K562 (cell line): ENCODE measurements around the gene HLA-B. TPM values are rescaled to one million over a fixed set of nuclear protein-coding genes. Genes with fewer than 3 reads are reported as not detected.
A peak's percentile ranks its signal among the peaks of the same experiment; 100 is the strongest.

Experiments
- CBFA2T2 ChIP-seq: fragments of 450-650 bp; conservative IDR thresholded peaks from 2 replicates; pipeline ENCODE4 v1.6.1; 2017; ENCODE audit warnings: mild to moderate bottlenecking
- GATA2 ChIP-seq: sonication (generic); formaldehyde crosslinking; IDR thresholded peaks from 2 replicates; pipeline ENCODE4 v1.4.0; 2020; ENCODE audit warnings: mild to moderate bottlenecking, missing genetic modification reagents
- HDAC1 ChIP-seq, 2 experiments: fragments of 450-650 bp; IDR thresholded peaks; 2 replicates each; pipeline ENCODE4 v1.6.1; 2016 to 2017; ENCODE audit warnings: inconsistent platforms in 1 of 2, mild to moderate bottlenecking in 1 of 2, moderate library complexity in 1 of 2
- HDAC2 ChIP-seq: fragments of 450-650 bp; IDR thresholded peaks from 2 replicates; pipeline ENCODE4 v1.6.1; 2016; ENCODE audit warnings: mild to moderate bottlenecking
- KLF16 ChIP-seq: IDR thresholded peaks from 2 replicates; pipeline ENCODE4 v1.6.1; 2016; ENCODE audit warnings: antibody characterized with exemption
- MTA1 ChIP-seq: fragments of 450-650 bp; IDR thresholded peaks from 2 replicates; pipeline ENCODE4 v1.6.1; 2017; ENCODE audit warnings: borderline replicate concordance
- POLR2AphosphoS5 ChIP-seq: IDR thresholded peaks from 2 replicates; pipeline ENCODE4 v1.6.1; 2011; ENCODE audit warnings: mild to moderate bottlenecking, low read depth, low read length, moderate library complexity; ENCODE audit not compliant: control insufficient read depth, insufficient read depth
- POU5F1 ChIP-seq: fragments of 150-350 bp; IDR thresholded peaks from 2 replicates; pipeline ENCODE4 v1.6.1; 2014; ENCODE audit warnings: borderline replicate concordance, low read length, low read depth, mild to moderate bottlenecking; ENCODE audit not compliant: partially characterized antibody
- RCOR1 ChIP-seq, 2 experiments: IDR thresholded peaks; 2 replicates each; pipeline ENCODE4 v1.6.1; 2012; ENCODE audit warnings: low read depth in 2 of 2, low read length in 2 of 2, borderline replicate concordance in 1 of 2, improper control_type of control experiment in 1 of 2
- RNF2 ChIP-seq: sonication (generic); IDR thresholded peaks from 2 replicates; pipeline ENCODE4 v1.6.1; 2016
- SMARCE1 ChIP-seq: fragments of 450-650 bp; IDR thresholded peaks from 2 replicates; pipeline ENCODE4 v1.7.1; 2016; ENCODE audit warnings: mild to moderate bottlenecking
- SPI1 ChIP-seq: IDR thresholded peaks from 2 replicates; pipeline ENCODE4 v1.6.1; 2011; ENCODE audit warnings: low read depth, low read length, control low read depth, borderline replicate concordance
- SREBF2 ChIP-seq: sonication (generic); formaldehyde crosslinking; IDR thresholded peaks from 2 replicates; pipeline ENCODE4 v1.4.0; 2020; ENCODE audit warnings: mild to moderate bottlenecking, missing genetic modification reagents
- STAG1 ChIP-seq: sonication (generic); formaldehyde crosslinking; IDR thresholded peaks from 2 replicates; pipeline ENCODE4 v1.5.0; 2020; ENCODE audit warnings: missing genetic modification reagents, borderline replicate concordance
- ZNF316 ChIP-seq: fragments of 450-650 bp; IDR thresholded peaks from 2 replicates; pipeline ENCODE4 v1.6.1; 2016
- polyA plus RNA-seq, 8 experiments: library from polyadenylated mRNA; depleted of rRNA in 4 of 8; stranded (reverse) in 5 of 8; unstranded in 3 of 8; fragments of >200 nt; fragmentation: Nextera tagmentation in 2 of 8; fragmentation: Illumina TruSeq in 1 of 8; extraction: Ambion mirVana in 2 of 8; extraction: Trizol in 1 of 8; gene quantifications; 2 replicates each; pipeline versions ENCODE4 v1.2.1 to v1.2.3, GENCODE V29; 2011 to 2014; ENCODE audit warnings: inconsistent platforms in 1 of 8, missing spikeins in 1 of 8
- total RNA-seq, 7 experiments: library from RNA; depleted of rRNA in 6 of 7; stranded (reverse); fragments of >200 nt in 6 of 7; fragmentation: Illumina TruSeq in 2 of 7; extraction: Trizol in 2 of 7; gene quantifications; 2 replicates each; pipeline versions ENCODE4 v1.2.1 to v1.2.3, GENCODE V29; 2011 to 2021; ENCODE audit warnings: low replicate concordance in 1 of 7
- TF ChIP-seq, protein P1 (sequence below): fragments of 450-650 bp; IDR thresholded peaks from 2 replicates; pipeline ENCODE4 v1.6.1; 2018; ENCODE audit not compliant: partially characterized antibody
- TF ChIP-seq, protein P2 (sequence below): sonication (generic); formaldehyde crosslinking; IDR thresholded peaks from 2 replicates; pipeline ENCODE4 v1.9.0; 2022; ENCODE audit warnings: mild to moderate bottlenecking, missing genetic modification reagents
- TF ChIP-seq, protein P3 (sequence below): fragments of 200-800 bp; sonication (Bioruptor generic); IDR thresholded peaks from 2 replicates; pipeline ENCODE4 v1.6.1; 2017; ENCODE audit warnings: missing genetic modification characterization, missing compliant biosample characterization
- TF ChIP-seq, protein P4 (sequence below): IDR thresholded peaks from 3 replicates; pipeline ENCODE4 v1.6.1; 2011; ENCODE audit warnings: borderline replicate concordance, mild to moderate bottlenecking, moderate library complexity; ENCODE audit not compliant: insufficient read length; ENCODE audit errors: extremely low read depth

The HLA-B gene
- total and polyA plus RNA-seq, 9 of the 15 experiments (the other 6 are each of a cell fraction or from before 2014, with no cell fraction given): 0.07 to 9.7 (median 0.65) TPM; not detected in 2

DNA sequence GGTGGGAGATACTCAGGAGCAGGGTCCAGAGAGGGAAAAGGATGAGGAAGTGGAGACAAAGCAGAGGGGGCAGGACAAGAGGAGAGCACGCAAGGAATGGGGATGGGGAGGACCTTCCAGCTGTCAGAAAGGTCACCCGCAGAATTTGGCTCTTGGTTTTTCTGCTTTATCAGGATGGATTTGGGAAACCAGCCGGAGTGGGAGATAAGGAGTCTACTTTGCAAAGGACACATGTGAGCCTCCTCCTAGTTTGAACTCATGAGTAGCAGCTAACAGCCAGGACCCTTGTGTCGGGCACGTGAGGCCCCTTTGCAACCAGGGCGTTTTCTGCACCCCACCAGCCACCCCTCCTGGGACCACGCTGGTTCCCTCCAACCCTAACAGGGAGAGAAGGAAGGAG, 38.9 kb upstream of the HLA-B start (continued):
- TF ChIP-seq SMARCE1: 0 out of 2 replicates have a peak, but pooled peaks have one; percentile 22
- TF ChIP-seq POU5F1: no peak
- peak; percentile 52; the same call in 1 of the 2 replicates for TF ChIP-seq HDAC2
- TF ChIP-seq, protein P1, sequence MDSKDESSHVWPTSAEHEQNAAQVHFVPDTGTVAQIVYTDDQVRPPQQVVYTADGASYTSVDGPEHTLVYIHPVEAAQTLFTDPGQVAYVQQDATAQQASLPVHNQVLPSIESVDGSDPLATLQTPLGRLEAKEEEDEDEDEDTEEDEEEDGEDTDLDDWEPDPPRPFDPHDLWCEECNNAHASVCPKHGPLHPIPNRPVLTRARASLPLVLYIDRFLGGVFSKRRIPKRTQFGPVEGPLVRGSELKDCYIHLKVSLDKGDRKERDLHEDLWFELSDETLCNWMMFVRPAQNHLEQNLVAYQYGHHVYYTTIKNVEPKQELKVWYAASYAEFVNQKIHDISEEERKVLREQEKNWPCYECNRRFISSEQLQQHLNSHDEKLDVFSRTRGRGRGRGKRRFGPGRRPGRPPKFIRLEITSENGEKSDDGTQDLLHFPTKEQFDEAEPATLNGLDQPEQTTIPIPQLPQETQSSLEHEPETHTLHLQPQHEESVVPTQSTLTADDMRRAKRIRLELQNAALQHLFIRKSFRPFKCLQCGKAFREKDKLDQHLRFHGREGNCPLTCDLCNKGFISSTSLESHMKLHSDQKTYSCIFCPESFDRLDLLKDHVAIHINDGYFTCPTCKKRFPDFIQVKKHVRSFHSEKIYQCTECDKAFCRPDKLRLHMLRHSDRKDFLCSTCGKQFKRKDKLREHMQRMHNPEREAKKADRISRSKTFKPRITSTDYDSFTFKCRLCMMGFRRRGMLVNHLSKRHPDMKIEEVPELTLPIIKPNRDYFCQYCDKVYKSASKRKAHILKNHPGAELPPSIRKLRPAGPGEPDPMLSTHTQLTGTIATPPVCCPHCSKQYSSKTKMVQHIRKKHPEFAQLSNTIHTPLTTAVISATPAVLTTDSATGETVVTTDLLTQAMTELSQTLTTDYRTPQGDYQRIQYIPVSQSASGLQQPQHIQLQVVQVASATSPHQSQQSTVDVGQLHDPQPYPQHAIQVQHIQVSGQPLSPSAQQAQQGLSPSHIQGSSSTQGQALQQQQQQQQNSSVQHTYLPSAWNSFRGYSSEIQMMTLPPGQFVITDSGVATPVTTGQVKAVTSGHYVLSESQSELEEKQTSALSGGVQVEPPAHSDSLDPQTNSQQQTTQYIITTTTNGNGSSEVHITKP: peak; percentile 64
- 0 out of 2 replicates have a peak, but pooled peaks have one; percentile 42 for TF ChIP-seq POLR2AphosphoS5
- TF ChIP-seq SREBF2: no peak
- TF ChIP-seq ZNF316: no peak
- peak; percentile 67; the same call in 1 of the 2 replicates for TF ChIP-seq SPI1
- TF ChIP-seq, protein P2, sequence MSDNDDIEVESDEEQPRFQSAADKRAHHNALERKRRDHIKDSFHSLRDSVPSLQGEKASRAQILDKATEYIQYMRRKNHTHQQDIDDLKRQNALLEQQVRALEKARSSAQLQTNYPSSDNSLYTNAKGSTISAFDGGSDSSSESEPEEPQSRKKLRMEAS (CRISPR knock-in tag): 0 out of 2 replicates have a peak, but pooled peaks have one; percentile 26
- TF ChIP-seq, protein P3, sequence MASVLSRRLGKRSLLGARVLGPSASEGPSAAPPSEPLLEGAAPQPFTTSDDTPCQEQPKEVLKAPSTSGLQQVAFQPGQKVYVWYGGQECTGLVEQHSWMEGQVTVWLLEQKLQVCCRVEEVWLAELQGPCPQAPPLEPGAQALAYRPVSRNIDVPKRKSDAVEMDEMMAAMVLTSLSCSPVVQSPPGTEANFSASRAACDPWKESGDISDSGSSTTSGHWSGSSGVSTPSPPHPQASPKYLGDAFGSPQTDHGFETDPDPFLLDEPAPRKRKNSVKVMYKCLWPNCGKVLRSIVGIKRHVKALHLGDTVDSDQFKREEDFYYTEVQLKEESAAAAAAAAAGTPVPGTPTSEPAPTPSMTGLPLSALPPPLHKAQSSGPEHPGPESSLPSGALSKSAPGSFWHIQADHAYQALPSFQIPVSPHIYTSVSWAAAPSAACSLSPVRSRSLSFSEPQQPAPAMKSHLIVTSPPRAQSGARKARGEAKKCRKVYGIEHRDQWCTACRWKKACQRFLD (CRISPR knock-in tag): 0 out of 2 replicates have a peak, but pooled peaks have one; percentile 29
- peak; percentile 67 for TF ChIP-seq CBFA2T2
- 0 out of 2 replicates have a peak, but pooled peaks have one; percentile 29 for TF ChIP-seq STAG1 (CRISPR knock-in tag)
- TF ChIP-seq, protein P4, sequence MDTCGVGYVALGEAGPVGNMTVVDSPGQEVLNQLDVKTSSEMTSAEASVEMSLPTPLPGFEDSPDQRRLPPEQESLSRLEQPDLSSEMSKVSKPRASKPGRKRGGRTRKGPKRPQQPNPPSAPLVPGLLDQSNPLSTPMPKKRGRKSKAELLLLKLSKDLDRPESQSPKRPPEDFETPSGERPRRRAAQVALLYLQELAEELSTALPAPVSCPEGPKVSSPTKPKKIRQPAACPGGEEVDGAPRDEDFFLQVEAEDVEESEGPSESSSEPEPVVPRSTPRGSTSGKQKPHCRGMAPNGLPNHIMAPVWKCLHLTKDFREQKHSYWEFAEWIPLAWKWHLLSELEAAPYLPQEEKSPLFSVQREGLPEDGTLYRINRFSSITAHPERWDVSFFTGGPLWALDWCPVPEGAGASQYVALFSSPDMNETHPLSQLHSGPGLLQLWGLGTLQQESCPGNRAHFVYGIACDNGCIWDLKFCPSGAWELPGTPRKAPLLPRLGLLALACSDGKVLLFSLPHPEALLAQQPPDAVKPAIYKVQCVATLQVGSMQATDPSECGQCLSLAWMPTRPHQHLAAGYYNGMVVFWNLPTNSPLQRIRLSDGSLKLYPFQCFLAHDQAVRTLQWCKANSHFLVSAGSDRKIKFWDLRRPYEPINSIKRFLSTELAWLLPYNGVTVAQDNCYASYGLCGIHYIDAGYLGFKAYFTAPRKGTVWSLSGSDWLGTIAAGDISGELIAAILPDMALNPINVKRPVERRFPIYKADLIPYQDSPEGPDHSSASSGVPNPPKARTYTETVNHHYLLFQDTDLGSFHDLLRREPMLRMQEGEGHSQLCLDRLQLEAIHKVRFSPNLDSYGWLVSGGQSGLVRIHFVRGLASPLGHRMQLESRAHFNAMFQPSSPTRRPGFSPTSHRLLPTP: no peak
- no peak for TF ChIP-seq MTA1
- TF ChIP-seq RNF2: 0 out of 2 replicates have a peak, but pooled peaks have one; percentile 16
- 0 out of 2 replicates have a peak, but pooled peaks have one; percentile 33 for TF ChIP-seq GATA2 (CRISPR knock-in tag)
- TF ChIP-seq HDAC1 (IDR thresholded peaks at IDR 0.05): peak in 1 of 2 experiments; percentile 67; a peak in 1 of 4 replicates
- peak; percentile 66 for TF ChIP-seq KLF16
- TF ChIP-seq RCOR1 (IDR thresholded peaks at IDR 0.05; ENCODE audit: borderline replicate concordance in 1 of 2, low read depth in 2 of 2, low read length in 2 of 2): peak in 1 of 2 experiments; percentile 89; a peak in 3 of 4 replicates
